ENCODE results near the gene SCUBE1.
A peak's percentile ranks its signal among the peaks of the same experiment; 100 is the strongest.

SCUBE1 gene

GRCh38 chr22:43346521-43346929, 3.4 kb upstream of the SCUBE1 start:
- Histone ChIP-seq H3K4ac (ENCODE audit: low read depth, low read length) (no peak overlapping the region), H3K36me3 (ENCODE audit: control insufficient read depth in 1 of 2, insufficient read depth in 2 of 2, low read length in 2 of 2) (no peaks in the 10 kb centered on the region), H3K23ac (ENCODE audit: low read length) (no peak overlapping the region), H3K9ac (ENCODE audit: low read length) (no peak overlapping the region), H3K9me3 (ENCODE audit: insufficient read depth, low read depth, low read length) (peaks cover 7% of the 10 kb centered on the region), H4K8ac (ENCODE audit: low read depth, low read length) (no peak overlapping the region), H2BK120ac (ENCODE audit: insufficient read depth, low read length, poor library complexity) (no peak overlapping the region), H4K12ac (ENCODE audit: low read depth, low read length) (no peak overlapping the region), H3K79me2 (ENCODE audit: control insufficient read depth, insufficient read depth, low read length, poor library complexity) (no peaks in the 10 kb centered on the region), H3K4me2 (ENCODE audit: low read length) (no peak overlapping the region), H3K14ac (ENCODE audit: low read length) (no peak overlapping the region), H2BK5ac (ENCODE audit: low read depth, low read length, poor library complexity) (no peak overlapping the region), H2AFZ (ENCODE audit: insufficient read depth, low read length, poor library complexity) (no peak overlapping the region), H3K79me1 (ENCODE audit: low read length) (no peaks in the 10 kb centered on the region), H4K91ac (ENCODE audit: low read depth, low read length) (no peak overlapping the region), H3K18ac (ENCODE audit: low read length) (no peak overlapping the region), H3K4me1 (ENCODE audit: control insufficient read depth in 1 of 2, insufficient read depth in 2 of 2, low read length in 2 of 2) (no peaks in the 10 kb centered on the region), H3K4me3 (ENCODE audit: low read depth, low read length) (no peak overlapping the region), H3K27ac (ENCODE audit: low read depth, low read length) (no peak overlapping the region), H2BK12ac (ENCODE audit: low read length) (no peak overlapping the region), H3K27me3 (ENCODE audit: insufficient read depth, low read length) (peaks cover 31% of the 10 kb centered on the region), H2AK5ac (ENCODE audit: low read length) (no peak overlapping the region)
- DNase-seq: peak; percentile 51 to 72
- no CpG with 5 or more reads among the region's 8 CpGs for WGBS (ENCODE audit: extremely low coverage, insufficient coverage, insufficient read length)

- DNase-seq: no peak
- Histone ChIP-seq H3K9me3 (ENCODE audit: insufficient read depth, low read depth, low read length) (peaks cover 8% of the 10 kb centered on the region), H3K27ac (ENCODE audit: low read depth, low read length) (no peak overlapping the region), H3K4me2 (ENCODE audit: low read length) (no peak overlapping the region), H3K23ac (ENCODE audit: low read length) (no peak overlapping the region), H3K36me3 (ENCODE audit: control insufficient read depth in 1 of 2, insufficient read depth in 2 of 2, low read length in 2 of 2) (no peaks in the 10 kb centered on the region), H3K9ac (ENCODE audit: low read length) (no peak overlapping the region), H2BK120ac (ENCODE audit: insufficient read depth, low read length, poor library complexity) (no peak overlapping the region), H3K4ac (ENCODE audit: low read depth, low read length) (no peak overlapping the region), H3K18ac (ENCODE audit: low read length) (no peak overlapping the region), H2BK12ac (ENCODE audit: low read length) (no peak overlapping the region), H4K91ac (ENCODE audit: low read depth, low read length) (no peak overlapping the region), H2BK5ac (ENCODE audit: low read depth, low read length, poor library complexity) (no peak overlapping the region), H3K4me1 (ENCODE audit: control insufficient read depth in 1 of 2, insufficient read depth in 2 of 2, low read length in 2 of 2) (no peaks in the 10 kb centered on the region), H2AFZ (ENCODE audit: insufficient read depth, low read length, poor library complexity) (no peak overlapping the region), H2AK5ac (ENCODE audit: low read length) (no peak overlapping the region), H3K27me3 (ENCODE audit: insufficient read depth, low read length) (peaks cover 37% of the 10 kb centered on the region), H3K79me1 (ENCODE audit: low read length) (no peaks in the 10 kb centered on the region), H3K4me3 (ENCODE audit: low read depth, low read length) (no peak overlapping the region), H4K8ac (ENCODE audit: low read depth, low read length) (no peak overlapping the region), H3K79me2 (ENCODE audit: control insufficient read depth, insufficient read depth, low read length, poor library complexity) (no peaks in the 10 kb centered on the region), H4K12ac (ENCODE audit: low read depth, low read length) (no peak overlapping the region), H3K14ac (ENCODE audit: low read length) (no peak overlapping the region)
- no CpG with 5 or more reads among the region's 7 CpGs for WGBS (ENCODE audit: extremely low coverage, insufficient coverage, insufficient read length)
Observed at GRCh38 chr22:43345761-43346301, 2.7 kb upstream of the SCUBE1 start.

- Histone ChIP-seq H3K9me3 (ENCODE audit: insufficient read depth, low read depth, low read length) (peaks cover 8% of the 10 kb centered on the region), H3K27ac (ENCODE audit: low read depth, low read length) (no peak overlapping the region), H3K9ac (ENCODE audit: low read length) (no peak overlapping the region), H3K79me2 (ENCODE audit: control insufficient read depth, insufficient read depth, low read length, poor library complexity) (no peaks in the 10 kb centered on the region), H4K8ac (ENCODE audit: low read depth, low read length) (no peak overlapping the region), H3K4me3 (ENCODE audit: low read depth, low read length) (no peak overlapping the region), H3K23ac (ENCODE audit: low read length) (no peak overlapping the region), H3K4me1 (ENCODE audit: control insufficient read depth in 1 of 2, insufficient read depth in 2 of 2, low read length in 2 of 2) (no peaks in the 10 kb centered on the region), H2BK120ac (ENCODE audit: insufficient read depth, low read length, poor library complexity) (no peak overlapping the region), H2AFZ (ENCODE audit: insufficient read depth, low read length, poor library complexity) (no peak overlapping the region), H3K14ac (ENCODE audit: low read length) (no peak overlapping the region), H4K12ac (ENCODE audit: low read depth, low read length) (no peak overlapping the region), H3K36me3 (ENCODE audit: control insufficient read depth in 1 of 2, insufficient read depth in 2 of 2, low read length in 2 of 2) (no peaks in the 10 kb centered on the region), H2BK5ac (ENCODE audit: low read depth, low read length, poor library complexity) (no peak overlapping the region), H3K18ac (ENCODE audit: low read length) (no peak overlapping the region), H2AK5ac (ENCODE audit: low read length) (no peak overlapping the region), H3K4ac (ENCODE audit: low read depth, low read length) (no peak overlapping the region), H4K91ac (ENCODE audit: low read depth, low read length) (no peak overlapping the region), H3K27me3 (ENCODE audit: insufficient read depth, low read length) (peaks cover 37% of the 10 kb centered on the region), H3K4me2 (ENCODE audit: low read length) (no peak overlapping the region), H2BK12ac (ENCODE audit: low read length) (no peak overlapping the region), H3K79me1 (ENCODE audit: low read length) (no peaks in the 10 kb centered on the region)
- no peak for DNase-seq
- whole genome bisulfite sequencing (ENCODE audit: extremely low coverage, insufficient coverage, insufficient read length): no CpG with 5 or more reads among the region's 7 CpGs
Observed at GRCh38 chr22:43345356-43345755, 2.2 kb upstream of the SCUBE1 start.

- peaks cover 8% of the 10 kb centered on the region for H3K9me3 ChIP-seq (ENCODE audit: insufficient read depth, low read depth, low read length)
- no peak overlapping the region for H2BK5ac ChIP-seq (ENCODE audit: low read depth, low read length, poor library complexity)
- no peak overlapping the region for H2BK120ac ChIP-seq (ENCODE audit: insufficient read depth, low read length, poor library complexity)
- no peak overlapping the region for H4K8ac ChIP-seq (ENCODE audit: low read depth, low read length)
- no peaks in the 10 kb centered on the region for H3K79me1 ChIP-seq (ENCODE audit: low read length)
- no peak overlapping the region for H2AFZ ChIP-seq (ENCODE audit: insufficient read depth, low read length, poor library complexity)
- no peak overlapping the region for H3K4ac ChIP-seq (ENCODE audit: low read depth, low read length)
- no peak overlapping the region for H3K23ac ChIP-seq (ENCODE audit: low read length)
- no peak overlapping the region for H3K4me2 ChIP-seq (ENCODE audit: low read length)
- H2AK5ac ChIP-seq (ENCODE audit: low read length): no peak overlapping the region
- H3K18ac ChIP-seq (ENCODE audit: low read length): no peak overlapping the region
- H3K79me2 ChIP-seq (ENCODE audit: control insufficient read depth, insufficient read depth, low read length, poor library complexity): no peaks in the 10 kb centered on the region
- no peak overlapping the region for H3K4me3 ChIP-seq (ENCODE audit: low read depth, low read length)
- no peak overlapping the region for H4K91ac ChIP-seq (ENCODE audit: low read depth, low read length)
- no peak overlapping the region for H3K14ac ChIP-seq (ENCODE audit: low read length)
- no peaks in the 10 kb centered on the region for H3K4me1 ChIP-seq (ENCODE audit: control insufficient read depth in 1 of 2, insufficient read depth in 2 of 2, low read length in 2 of 2)
- DNase-seq: no peak
- H3K36me3 ChIP-seq (ENCODE audit: control insufficient read depth in 1 of 2, insufficient read depth in 2 of 2, low read length in 2 of 2): no peaks in the 10 kb centered on the region
- WGBS (ENCODE audit: extremely low coverage, insufficient coverage, insufficient read length): no CpG with 5 or more reads among the region's 6 CpGs
- peaks cover 37% of the 10 kb centered on the region for H3K27me3 ChIP-seq (ENCODE audit: insufficient read depth, low read length)
- H3K9ac ChIP-seq (ENCODE audit: low read length): no peak overlapping the region
- H2BK12ac ChIP-seq (ENCODE audit: low read length): no peak overlapping the region
- no peak overlapping the region for H4K12ac ChIP-seq (ENCODE audit: low read depth, low read length)
- no peak overlapping the region for H3K27ac ChIP-seq (ENCODE audit: low read depth, low read length)
Observed at GRCh38 chr22:43344520-43344787, 1.3 kb upstream of the SCUBE1 start.
